ENCODE data around the gene ILF2. TPM values are rescaled to one million over a fixed set of nuclear protein-coding genes. Genes with fewer than 3 reads are reported as not detected.
A peak's percentile ranks its signal among the peaks of the same experiment; 100 is the strongest.

Gene ILF2
- total and polyA plus RNA-seq, 2 of the 13 experiments (the other 11 are each of a cell fraction or from before 2014, with no cell fraction given), result 292 to 366 TPM

GRCh38 chr1:153616144-153616916, 54.5 kb downstream of the ILF2 start, which contains the start of gene S100A14 (continued):
- TF ChIP-seq THAP7 (CRISPR knock-in tag; IDR thresholded peaks at IDR 0.05) (no peak), ARNTL (CRISPR knock-in tag; IDR thresholded peaks at IDR 0.05) (no peak), ZNF891 (CRISPR knock-in tag; IDR thresholded peaks at IDR 0.05) (0 out of 2 replicates have a peak, but pooled peaks have one; percentile 23), RCOR2 (CRISPR knock-in tag; IDR thresholded peaks at IDR 0.05) (no peak), SMYD3 (CRISPR knock-in tag; IDR thresholded peaks at IDR 0.05) (no peak), ZNF782 (CRISPR knock-in tag; IDR thresholded peaks at IDR 0.05; ENCODE audit: borderline replicate concordance) (no peak), CBFB (CRISPR knock-in tag; IDR thresholded peaks at IDR 0.05) (no peak), GATAD1 (CRISPR knock-in tag; IDR thresholded peaks at IDR 0.05) (no peak), GLI4 (CRISPR knock-in tag; IDR thresholded peaks at IDR 0.05; ENCODE audit: borderline replicate concordance) (no peak), DZIP1 (CRISPR knock-in tag; IDR thresholded peaks at IDR 0.05) (0 out of 2 replicates have a peak, but pooled peaks have one; percentile 54), YY1 (IDR thresholded peaks at IDR 0.05; ENCODE audit: insufficient read depth, insufficient replicate concordance, low read depth, low read length) (no peak), IKZF5 (CRISPR knock-in tag; IDR thresholded peaks at IDR 0.05) (no peak), BATF2 (CRISPR knock-in tag; IDR thresholded peaks at IDR 0.05) (no peak), ZBTB34 (CRISPR knock-in tag; IDR thresholded peaks at IDR 0.05) (no peak), HMGXB4 (CRISPR knock-in tag; IDR thresholded peaks at IDR 0.05; ENCODE audit: borderline replicate concordance in 1 of 2, low read depth in 1 of 2) (no peak), CENPT (CRISPR knock-in tag; IDR thresholded peaks at IDR 0.05; ENCODE audit: low read depth) (no peak), ZNF577 (CRISPR knock-in tag; IDR thresholded peaks at IDR 0.05; ENCODE audit: borderline replicate concordance, low read depth) (no peak), ZMYM3 (CRISPR knock-in tag; IDR thresholded peaks at IDR 0.05) (no peak)
